Spinal cord (tissue), 10 donors: ENCODE measurements around the gene THAP8. TPM values are rescaled to one million over a fixed set of nuclear protein-coding genes. Genes with fewer than 3 reads are reported as not detected.

ENCODE experiments used
- DNase-seq, 6 donors: peaks; one replicate each; pipeline versions ENCODE4 v3.0.0 to v3.0.0-alpha.2; 2013 to 2015; ENCODE audit warnings: low spot score in 6 of 6, low read depth in 4 of 6
- H3K27ac ChIP-seq: one replicate; pipeline ENCODE4 v1.5.1; 2013; ENCODE audit warnings: low read depth, low read length, control low read depth
- H3K27me3 ChIP-seq: one replicate; pipeline ENCODE4 v1.6.1; 2013; ENCODE audit warnings: low read length; ENCODE audit not compliant: control insufficient read depth, insufficient read depth
- H3K36me3 ChIP-seq: one replicate; pipeline ENCODE4 v1.6.1; 2013; ENCODE audit warnings: low read length; ENCODE audit not compliant: control insufficient read depth, insufficient read depth
- H3K4me1 ChIP-seq: one replicate; pipeline ENCODE4 v1.6.1; 2013; ENCODE audit warnings: low read length; ENCODE audit not compliant: control insufficient read depth, insufficient read depth
- H3K4me3 ChIP-seq: one replicate; pipeline ENCODE4 v1.5.1; 2013; ENCODE audit warnings: low read depth, low read length, control low read depth
- H3K9me3 ChIP-seq: one replicate; pipeline ENCODE4 v1.6.1; 2013; ENCODE audit warnings: low read length; ENCODE audit not compliant: control insufficient read depth, insufficient read depth
- WGBS: methylation state at CpG from one replicate; pipeline ENCODE4 v1.1.5; 2013; ENCODE audit warnings: missing lambda C conversion rate; ENCODE audit not compliant: insufficient coverage; 5-methylcytosine and 5-hydroxymethylcytosine counted together
- polyA plus RNA-seq, 2 donors: library from polyadenylated mRNA; unstranded; fragments of 120-200 nt; gene quantifications; one replicate each; pipeline ENCODE4 v1.2.1, GENCODE V29; 2013; ENCODE audit not compliant: insufficient read length in 2 of 2
- total RNA-seq, 2 donors: library from RNA; depleted of rRNA in 1 of 2; stranded (reverse); fragments of 120-200 nt in 1 of 2; fragments of >200 nt in 1 of 2; gene quantifications; one replicate each; pipeline versions ENCODE4 v1.2.3 to v1.2.4, GENCODE V29; 2013 to 2014
- donor health status: healthy.

THAP8 gene
- total and polyA plus RNA-seq, 4 donors: 3.1 to 17.1 (median 11.7) TPM

DNA sequence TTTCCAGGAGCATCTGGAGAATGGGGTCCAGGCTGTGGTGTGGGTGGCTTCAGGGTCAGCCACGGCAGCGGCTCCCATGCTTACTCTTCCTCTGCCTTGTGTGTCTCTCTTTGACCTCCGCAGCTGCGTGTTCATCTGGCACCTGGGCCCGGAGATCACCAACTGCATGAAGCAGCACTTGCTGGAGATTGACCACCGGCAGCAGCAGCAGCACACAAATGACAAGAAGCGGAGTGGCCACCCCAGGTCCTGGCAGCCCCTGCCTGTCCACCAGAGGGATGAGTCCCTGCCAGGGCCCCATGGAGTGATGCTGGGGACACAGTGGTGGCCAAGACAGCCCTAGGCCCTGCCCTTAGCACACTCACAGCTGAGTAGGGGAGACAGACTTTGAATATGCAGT, 38.5 kb upstream of the THAP8 start:
- no peaks in the 10 kb centered on the region for H3K9me3 ChIP-seq
- DNase-seq: no peak
- H3K4me1 ChIP-seq: peaks cover 2% of the 10 kb centered on the region
- H3K27ac ChIP-seq: no peak overlapping the region
- peaks cover 40% of the 10 kb centered on the region for H3K36me3 ChIP-seq
- 100% methylated on average over 7 of the region's 7 CpGs for WGBS
- no peaks in the 10 kb centered on the region for H3K27me3 ChIP-seq
- H3K4me3 ChIP-seq: no peak overlapping the region

- Histone ChIP-seq H3K27ac (no peak overlapping the region), H3K4me1 (no peaks in the 10 kb centered on the region), H3K27me3 (no peaks in the 10 kb centered on the region), H3K4me3 (no peak overlapping the region), H3K36me3 (peaks cover 40% of the 10 kb centered on the region), H3K9me3 (no peaks in the 10 kb centered on the region)
- WGBS: 87% methylated on average over 7 of the region's 13 CpGs
- DNase-seq: no peak
Observed at GRCh38 chr19:36090910-36091695, 37.0 kb upstream of the THAP8 start.

DNA sequence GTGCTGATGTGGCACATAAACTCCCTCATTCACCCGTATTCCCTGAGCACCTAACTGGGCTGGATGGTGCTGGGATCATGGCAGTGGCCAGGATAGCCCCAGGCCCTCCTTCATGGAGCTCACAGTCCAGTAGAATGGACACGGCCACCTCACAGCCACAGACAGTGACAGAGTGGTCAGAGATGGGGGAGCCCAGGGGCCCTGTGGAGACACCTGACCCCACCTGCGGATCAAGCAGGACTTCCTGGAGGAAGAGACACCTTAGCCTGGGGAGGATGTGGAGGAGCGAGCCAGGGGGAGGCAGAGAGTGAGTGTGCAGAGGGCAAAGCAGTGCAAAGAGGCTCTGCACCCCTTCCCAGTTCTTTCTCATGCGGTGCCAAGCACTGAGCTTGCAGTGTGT, 35.8 kb upstream of the THAP8 start:
- Histone ChIP-seq H3K4me3 (no peak overlapping the region), H3K27ac (no peak overlapping the region), H3K4me1 (no peaks in the 10 kb centered on the region), H3K36me3 (peaks cover 44% of the 10 kb centered on the region), H3K9me3 (no peaks in the 10 kb centered on the region), H3K27me3 (no peaks in the 10 kb centered on the region)
- no peak for DNase-seq
- WGBS: 100% methylated on average over 5 of the region's 5 CpGs

DNA sequence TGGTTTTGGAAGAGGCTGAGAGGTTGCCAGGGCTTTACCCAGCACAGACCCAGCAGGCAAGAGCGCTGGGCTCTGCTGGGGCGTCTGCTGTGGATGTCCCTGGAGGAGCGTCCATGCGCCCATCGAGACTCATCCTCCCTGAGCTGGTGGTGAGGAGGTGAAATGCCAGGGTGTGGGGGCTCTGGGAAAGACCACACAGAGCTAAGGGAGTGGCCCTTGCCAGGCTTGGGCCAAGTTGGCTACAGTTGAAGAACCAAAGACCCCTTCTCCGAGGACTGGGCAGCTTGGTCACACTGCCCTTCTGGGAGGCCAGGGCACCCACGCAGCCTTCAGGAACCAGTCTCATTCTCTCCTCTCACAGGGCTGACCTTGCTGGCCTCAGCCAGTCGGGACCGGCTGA, 32.2 kb upstream of the THAP8 start:
- H3K36me3 ChIP-seq: peaks cover 52% of the 10 kb centered on the region

DNA sequence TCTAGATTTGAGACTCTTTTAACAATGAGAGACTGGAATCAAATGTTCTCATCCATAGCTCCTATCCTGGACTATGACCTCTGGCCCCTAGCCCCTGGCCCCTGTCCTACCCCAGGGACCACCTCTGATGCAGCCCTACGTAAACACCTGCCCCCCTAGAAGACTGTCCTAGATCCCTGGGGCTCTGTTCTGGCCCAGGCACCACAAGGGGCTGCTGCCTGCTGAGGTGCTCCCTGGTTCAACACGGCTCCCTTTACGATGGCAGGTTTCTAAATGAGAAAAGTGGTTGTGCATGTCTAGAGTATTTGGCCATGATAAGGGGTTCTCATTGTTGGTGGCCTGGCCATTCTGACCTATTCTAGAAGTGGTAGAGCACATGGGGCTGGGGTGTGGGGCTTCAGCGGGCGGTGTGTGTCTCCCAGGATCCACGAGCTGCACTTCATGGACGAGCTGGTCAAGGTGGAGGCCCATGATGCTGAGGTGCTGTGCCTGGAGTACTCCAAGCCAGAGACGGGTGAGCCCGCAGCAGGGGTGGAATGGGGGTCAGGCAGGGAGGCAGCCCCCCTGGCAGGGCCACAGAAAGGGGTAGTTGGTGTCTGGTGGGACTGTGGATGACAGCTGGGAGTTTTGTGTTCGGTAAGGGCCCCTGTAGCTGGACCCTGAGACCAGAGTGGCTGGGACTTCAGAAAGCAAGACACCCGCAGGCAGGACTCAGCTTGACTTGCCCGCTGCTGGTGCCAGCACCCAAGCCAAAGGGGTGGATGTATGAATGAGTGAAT, 30.3 kb upstream of the THAP8 start:
- Histone ChIP-seq H3K27ac (no peak overlapping the region), H3K4me1 (peaks cover 6% of the 10 kb centered on the region), H3K9me3 (no peaks in the 10 kb centered on the region), H3K27me3 (no peaks in the 10 kb centered on the region), H3K4me3 (no peak overlapping the region), H3K36me3 (peaks cover 40% of the 10 kb centered on the region)
- DNase-seq: no peak
- 99% methylated on average over 12 of the region's 12 CpGs for WGBS

More for the DNA sequence above, 32.2 kb upstream of the THAP8 start:
- Histone ChIP-seq H3K4me3 (no peak overlapping the region), H3K27me3 (no peaks in the 10 kb centered on the region), H3K9me3 (no peaks in the 10 kb centered on the region), H3K27ac (no peak overlapping the region), H3K4me1 (peaks cover 6% of the 10 kb centered on the region)
- 90% methylated on average over 9 of the region's 9 CpGs for WGBS
- DNase-seq: no peak

DNA sequence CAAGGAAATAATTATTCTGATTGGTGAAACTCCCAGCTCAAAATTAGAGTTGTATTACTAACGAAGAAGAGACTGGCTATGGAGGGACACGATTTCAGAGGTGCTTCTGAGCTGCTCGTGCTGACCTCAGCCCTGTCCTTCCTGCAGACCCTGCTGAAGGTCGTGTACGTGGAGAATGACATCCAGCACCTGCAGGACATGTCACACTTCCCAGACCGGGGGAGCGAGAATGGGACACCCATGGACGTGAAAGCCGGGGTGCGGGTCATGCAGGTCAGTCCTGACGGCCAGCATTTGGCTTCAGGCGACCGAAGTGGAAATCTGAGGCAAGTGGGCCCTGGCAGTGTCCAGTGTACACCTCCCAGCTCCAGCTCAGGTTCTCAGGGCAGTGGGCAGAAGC, 28.8 kb upstream of the THAP8 start:
- Histone ChIP-seq H3K4me1 (peaks cover 6% of the 10 kb centered on the region), H3K27ac (no peak overlapping the region), H3K36me3 (peaks cover 31% of the 10 kb centered on the region), H3K4me3 (no peak overlapping the region), H3K9me3 (no peaks in the 10 kb centered on the region), H3K27me3 (no peaks in the 10 kb centered on the region)
- DNase-seq: no peak
- WGBS: 97% methylated on average over 13 of the region's 13 CpGs

DNA sequence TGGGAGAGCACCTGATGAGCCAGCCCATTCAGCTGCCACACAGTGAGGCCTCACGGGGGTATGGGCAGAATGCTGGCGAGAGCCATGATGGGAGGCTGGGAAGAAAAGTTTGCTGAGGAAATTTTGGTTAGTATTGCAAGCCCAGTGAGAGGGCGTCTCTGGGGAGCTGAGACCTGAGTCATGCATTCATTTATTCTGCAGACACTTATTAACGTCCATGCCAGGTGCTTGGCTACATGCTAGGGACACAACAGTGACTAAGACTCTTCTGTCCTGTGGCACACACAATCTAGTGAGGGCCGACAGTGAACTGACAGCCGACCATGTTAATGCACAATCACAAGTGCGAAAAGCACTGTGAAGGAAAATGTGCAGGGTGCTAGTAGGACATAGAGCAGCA, 27.8 kb upstream of the THAP8 start:
- Histone ChIP-seq H3K4me3 (no peak overlapping the region), H3K9me3 (no peaks in the 10 kb centered on the region), H3K27me3 (no peaks in the 10 kb centered on the region), H3K4me1 (peaks cover 6% of the 10 kb centered on the region), H3K36me3 (peaks cover 28% of the 10 kb centered on the region), H3K27ac (no peak overlapping the region)
- WGBS: 82% methylated on average over 7 of the region's 7 CpGs
- DNase-seq: no peak

- 75% methylated on average over 3 of the region's 3 CpGs for WGBS
- DNase-seq: peak in 4 of 6 donors; percentile 1 to 57 (median 12)
Observed at GRCh38 chr19:36081385-36081784, 27.3 kb upstream of the THAP8 start.

GRCh38 chr19:36079389-36079945, 25.4 kb upstream of the THAP8 start:
- Histone ChIP-seq H3K27ac (no peak overlapping the region), H3K36me3 (peaks cover 17% of the 10 kb centered on the region), H3K27me3 (no peaks in the 10 kb centered on the region), H3K4me3 (no peak overlapping the region), H3K4me1 (peaks cover 6% of the 10 kb centered on the region), H3K9me3 (no peaks in the 10 kb centered on the region)
- WGBS: no CpG with 5 or more reads among the region's 3 CpGs
- DNase-seq: no peak

More at GRCh38 chr19:36081385-36081784, 27.3 kb upstream of the THAP8 start:
- H3K27ac ChIP-seq: no peak overlapping the region
- H3K4me1 ChIP-seq: peaks cover 6% of the 10 kb centered on the region
- H3K4me3 ChIP-seq: no peak overlapping the region
- H3K36me3 ChIP-seq: peaks cover 25% of the 10 kb centered on the region
- no peaks in the 10 kb centered on the region for H3K9me3 ChIP-seq
- H3K27me3 ChIP-seq: no peaks in the 10 kb centered on the region
